ENCODE measurements around the gene CYP4X1.
"Not testable (repeated sequence)": the region's sequence is repeated elsewhere in the genome, so short reads cannot be mapped to it uniquely, and the experiment has no call there.

CYP4X1 gene

GRCh38 chr1:47023268-47024140 lies at the start of gene CYP4X1:
Gene CYP4X1 (plus strand): TSS chr1:47023669. CDS start chr1:47023818, 149 bp downstream.
- DNase-seq (ENCODE audit: low spot score): no peak

- no peak for DNase-seq (ENCODE audit: low spot score)
These were observed 40.2 kb upstream of the CYP4X1 start for GRCh38 chr1:46983166-46983829.

GRCh38 chr1:46983830-46984586 lies 39.5 kb upstream of the CYP4X1 start:
- DNase-seq (ENCODE audit: low spot score): no peak

GRCh38 chr1:46990541-46990940 lies 32.9 kb upstream of the CYP4X1 start:
- DNase-seq (ENCODE audit: low spot score): not testable (repeated sequence)

GRCh38 chr1:46991083-46991923 lies 32.2 kb upstream of the CYP4X1 start:
- DNase-seq (ENCODE audit: low spot score): no peak

GRCh38 chr1:46996659-46997281 lies 26.7 kb upstream of the CYP4X1 start:
- DNase-seq (ENCODE audit: low spot score): no peak

- DNase-seq (ENCODE audit: low spot score): no peak
These were observed 21.3 kb upstream of the CYP4X1 start for GRCh38 chr1:47002211-47002610.

GRCh38 chr1:47003896-47004403 lies 19.5 kb upstream of the CYP4X1 start:
- DNase-seq (ENCODE audit: low spot score): no peak

- not testable (repeated sequence) for DNase-seq (ENCODE audit: low spot score)
These were observed 17.0 kb upstream of the CYP4X1 start for GRCh38 chr1:47006437-47006836.

- no peak for DNase-seq (ENCODE audit: low spot score)
These were observed 10.2 kb upstream of the CYP4X1 start for GRCh38 chr1:47013293-47013692.

GRCh38 chr1:47021070-47021469 lies 2.4 kb upstream of the CYP4X1 start:
- DNase-seq (ENCODE audit: low spot score): no peak

GRCh38 chr1:47024141-47024801 lies 802 bp downstream of the CYP4X1 start:
- no peak for DNase-seq (ENCODE audit: low spot score)

GRCh38 chr1:47030170-47030805 lies 6.8 kb downstream of the CYP4X1 start:
- no peak for DNase-seq (ENCODE audit: low spot score)

- no peak for DNase-seq (ENCODE audit: low spot score)
These were observed 7.6 kb downstream of the CYP4X1 start for GRCh38 chr1:47031059-47031458.

GRCh38 chr1:47031585-47031984 lies 8.1 kb downstream of the CYP4X1 start:
- DNase-seq (ENCODE audit: low spot score): no peak

GRCh38 chr1:47036764-47037163 lies 13.3 kb downstream of the CYP4X1 start:
- no peak for DNase-seq (ENCODE audit: low spot score)

- DNase-seq (ENCODE audit: low spot score): no peak
These were observed 35.9 kb downstream of the CYP4X1 start for GRCh38 chr1:47059376-47059775.

GRCh38 chr1:47067097-47067594 lies 43.7 kb downstream of the CYP4X1 start, which contains the start of gene CYP4Z1:
Gene CYP4Z1 (plus strand): TSS chr1:47067231. CDS start chr1:47067491, 260 bp downstream.
- no peak for DNase-seq (ENCODE audit: low spot score)

- not testable (repeated sequence) for DNase-seq (ENCODE audit: low spot score)
These were observed 45.6 kb downstream of the CYP4X1 start for GRCh38 chr1:47069080-47069479.

GRCh38 chr1:47069509-47069908 lies 46.0 kb downstream of the CYP4X1 start:
- not testable (repeated sequence) for DNase-seq (ENCODE audit: low spot score)
